HepG2 (cell line): ENCODE results near the gene DNAJB6. TPM values are rescaled to one million over a fixed set of nuclear protein-coding genes. Genes with fewer than 3 reads are reported as not detected.
A peak's percentile ranks its signal among the peaks of the same experiment; 100 is the strongest.

Experiments used
- CREB3 ChIP-seq: sonication (generic); formaldehyde crosslinking; IDR thresholded peaks from 2 replicates; pipeline ENCODE4 v1.5.0; 2020; ENCODE audit warnings: missing genetic modification reagents
- CTCF ChIP-seq: sonication (generic); formaldehyde crosslinking; IDR thresholded peaks from 2 replicates; pipeline ENCODE4 v1.5.0; 2020; ENCODE audit warnings: mild to moderate bottlenecking, missing genetic modification reagents, moderate library complexity
- GABPB1 ChIP-seq: IDR thresholded peaks from 2 replicates; pipeline ENCODE4 v1.6.1; 2016; ENCODE audit warnings: mild to moderate bottlenecking, missing genetic modification reagents, moderate library complexity, missing compliant biosample characterization
- HDAC1 ChIP-seq: sonication (generic); formaldehyde crosslinking; IDR thresholded peaks from 2 replicates; pipeline ENCODE4 v1.5.1; 2020; ENCODE audit warnings: mild to moderate bottlenecking, missing genetic modification reagents
- HNF1A ChIP-seq, 2 experiments: sonication (generic) in 1 of 2; formaldehyde crosslinking in 1 of 2; IDR thresholded peaks; 2 replicates each; pipeline versions ENCODE4 v1.4.0 to v1.6.1; 2016 to 2020; ENCODE audit warnings: borderline replicate concordance in 1 of 2, low read depth in 1 of 2, mild to moderate bottlenecking in 1 of 2, missing genetic modification reagents in 1 of 2
- HNRNPLL ChIP-seq: fragments of 200-400 bp; formaldehyde crosslinking; IDR thresholded peaks from 2 replicates; pipeline ENCODE4 v1.6.1; 2017; ENCODE audit warnings: mild to moderate bottlenecking, low read depth, low read length; ENCODE audit not compliant: poor library complexity, severe bottlenecking
- MED8 ChIP-seq: sonication (generic); formaldehyde crosslinking; IDR thresholded peaks from 2 replicates; pipeline ENCODE4 v1.8.1; 2023; ENCODE audit warnings: mild to moderate bottlenecking, missing genetic modification reagents; ENCODE audit not compliant: insufficient replicate concordance
- NR1H2 ChIP-seq: sonication (generic); formaldehyde crosslinking; IDR thresholded peaks from 2 replicates; pipeline ENCODE4 v1.8.1; 2022; ENCODE audit warnings: low read depth, missing genetic modification reagents, borderline replicate concordance
- SALL1 ChIP-seq: sonication (generic); formaldehyde crosslinking; IDR thresholded peaks from 2 replicates; pipeline ENCODE4 v1.8.0; 2022; ENCODE audit warnings: mild to moderate bottlenecking, missing genetic modification reagents
- THAP9 ChIP-seq: sonication (generic); formaldehyde crosslinking; IDR thresholded peaks from 2 replicates; pipeline ENCODE4; 2020; ENCODE audit warnings: missing genetic modification reagents, mild to moderate bottlenecking, borderline replicate concordance
- ZBTB38 ChIP-seq: sonication (generic); formaldehyde crosslinking; IDR thresholded peaks from 2 replicates; pipeline ENCODE4 v1.5.1; 2020; ENCODE audit warnings: mild to moderate bottlenecking, missing genetic modification reagents
- ZFP37 ChIP-seq: sonication (generic); formaldehyde crosslinking; IDR thresholded peaks from 2 replicates; pipeline ENCODE4 v1.4.0; 2020; ENCODE audit warnings: missing genetic modification reagents, borderline replicate concordance
- ZKSCAN5 ChIP-seq: sonication (generic); formaldehyde crosslinking; IDR thresholded peaks from 2 replicates; pipeline ENCODE4 v1.5.1; 2020; ENCODE audit warnings: mild to moderate bottlenecking, missing genetic modification reagents
- ZNF331 ChIP-seq: sonication (generic); formaldehyde crosslinking; IDR thresholded peaks from 2 replicates; pipeline ENCODE4 v1.4.0; 2020; ENCODE audit warnings: missing genetic modification reagents
- ZNF343 ChIP-seq: sonication (generic); formaldehyde crosslinking; IDR thresholded peaks from 2 replicates; pipeline ENCODE4 v1.4.0; 2020; ENCODE audit warnings: mild to moderate bottlenecking, missing genetic modification reagents
- ZNF563 ChIP-seq: sonication (generic); formaldehyde crosslinking; IDR thresholded peaks from 2 replicates; pipeline ENCODE4 v1.8.0; 2022; ENCODE audit warnings: mild to moderate bottlenecking, moderate library complexity, missing genetic modification reagents
- ZNF780A ChIP-seq: sonication (generic); formaldehyde crosslinking; IDR thresholded peaks from 2 replicates; pipeline ENCODE4 v1.8.0; 2022; ENCODE audit warnings: mild to moderate bottlenecking, missing genetic modification reagents, moderate library complexity
- ZNF788 ChIP-seq: sonication (generic); formaldehyde crosslinking; IDR thresholded peaks from 2 replicates; pipeline ENCODE4 v1.5.0; 2020; ENCODE audit warnings: mild to moderate bottlenecking, missing genetic modification reagents, borderline replicate concordance
- polyA plus RNA-seq, 8 experiments: library from polyadenylated mRNA; depleted of rRNA in 3 of 8; stranded (reverse) in 7 of 8; unstranded in 1 of 8; fragments of >200 nt; fragmentation: Illumina TruSeq in 4 of 8; extraction: Trizol in 4 of 8; gene quantifications; 2 replicates each; pipeline versions ENCODE4 v1.2.1 to v1.2.3, GENCODE V29; 2011 to 2016; ENCODE audit warnings: low read depth in 4 of 8, missing spikeins in 1 of 8, mixed read lengths in 1 of 8; ENCODE audit not compliant: insufficient read depth in 1 of 8
- total RNA-seq, 5 experiments: library from RNA; depleted of rRNA; stranded (reverse); fragments of >200 nt; fragmentation: Illumina TruSeq; extraction: Trizol; gene quantifications; 2 replicates each; pipeline ENCODE4 v1.2.3, GENCODE V29; 2016; ENCODE audit warnings: low read depth in 1 of 5

Gene DNAJB6
- total and polyA plus RNA-seq, 2 of the 13 experiments (the other 11 are each of a cell fraction or from before 2014, with no cell fraction given) = 29.9 to 53.9 TPM

- TF ChIP-seq THAP9 = no peak
- 0 out of 2 replicates have a peak, but pooled peaks have one; percentile 42 for TF ChIP-seq ZNF343 (CRISPR knock-in tag)
- no peak for TF ChIP-seq ZNF788
- TF ChIP-seq MED8 (CRISPR knock-in tag) = no peak
- no peak for TF ChIP-seq ZKSCAN5 (CRISPR knock-in tag)
- 0 out of 2 replicates have a peak, but pooled peaks have one; percentile 61 for TF ChIP-seq NR1H2 (CRISPR knock-in tag)
- 0 out of 2 replicates have a peak, but pooled peaks have one; percentile 41 for TF ChIP-seq ZNF563 (CRISPR knock-in tag)
- no peak for TF ChIP-seq HNF1A (IDR thresholded peaks at IDR 0.05; ENCODE audit: low read depth)
- no peak for TF ChIP-seq HNF1A (CRISPR knock-in tag; IDR thresholded peaks at IDR 0.05; ENCODE audit: borderline replicate concordance)
- TF ChIP-seq CTCF (CRISPR knock-in tag) = peak; percentile 57
- TF ChIP-seq SALL1 = peak; percentile 21; the same call in 1 of the 2 replicates
- TF ChIP-seq ZNF331 (CRISPR knock-in tag) = peak; percentile 90
- no peak for TF ChIP-seq ZFP37
- TF ChIP-seq GABPB1 (CRISPR knock-in tag) = peak; percentile 29; the same call in 1 of the 2 replicates
- TF ChIP-seq HNRNPLL = peak; percentile 29
- TF ChIP-seq HDAC1 (CRISPR knock-in tag) = no peak
- no peak for TF ChIP-seq ZNF780A (CRISPR knock-in tag)
- TF ChIP-seq ZBTB38 = peak; percentile 47; the same call in 1 of the 2 replicates
- no peak for TF ChIP-seq CREB3 (CRISPR knock-in tag)
Observed at GRCh38 chr7:157299613-157300368, 37.0 kb upstream of the DNAJB6 start (continued).
